WTC11 (cell line): Measurements from ENCODE around the gene CDK6. TPM values are rescaled to one million over a fixed set of nuclear protein-coding genes. Genes with fewer than 3 reads are reported as not detected.

Source experiments
- ATAC-seq: fragments of 200-7000 bp; cut with Tn5 transposase; 2 replicates; pipeline ENCODE4 v1.10.0; 2021; ENCODE audit warnings: mild to moderate bottlenecking, moderate library complexity
- CTCF ChIA-PET: fragments of 300-600 bp; sonication (Branson Sonifier 250); formaldehyde crosslinking; loops from one replicate; lab custom pipeline; 2021; ENCODE audit warnings: antibody characterized with exemption; lab: Charles Lee
- POLR2A ChIA-PET: fragments of 350-600 bp; sonication (Branson Sonifier 250); formaldehyde crosslinking; loops from one replicate; lab custom pipeline; 2021; ENCODE audit warnings: antibody characterized with exemption; lab: Charles Lee
- DNase-seq: peaks from one replicate; pipeline ENCODE4 v3.0.0; 2021; ENCODE audit warnings: low spot score
- H3K27ac Mint-ChIP-seq: 2 replicates; pipeline ENCODE4 v1.8.0; 2021; ENCODE audit warnings: mixed read lengths
- H3K27me3 Mint-ChIP-seq: 2 replicates; pipeline ENCODE4 v1.8.0; 2021; ENCODE audit warnings: low read depth, mild to moderate bottlenecking, moderate library complexity, mixed read lengths
- H3K36me3 Mint-ChIP-seq: 2 replicates; pipeline ENCODE4 v1.8.0; 2021; ENCODE audit warnings: mixed read lengths
- H3K4me1 Mint-ChIP-seq: 2 replicates; pipeline ENCODE4 v1.8.0; 2022; ENCODE audit warnings: mixed read lengths
- H3K4me3 Mint-ChIP-seq: 2 replicates; pipeline ENCODE4 v1.8.0; 2021; ENCODE audit warnings: mild to moderate bottlenecking, moderate library complexity, mixed read lengths
- H3K9me3 Mint-ChIP-seq: 2 replicates; pipeline ENCODE4 v1.8.0; 2021; ENCODE audit warnings: mixed read lengths
- ATF1 ChIP-seq: sonication (generic); formaldehyde crosslinking; IDR thresholded peaks from 2 replicates; pipeline ENCODE4 v1.8.1; 2023; ENCODE audit warnings: mild to moderate bottlenecking, moderate library complexity, missing genetic modification reagents
- CREM ChIP-seq: sonication (generic); formaldehyde crosslinking; IDR thresholded peaks from 2 replicates; pipeline ENCODE4 v1.8.1; 2022; ENCODE audit warnings: mild to moderate bottlenecking, missing genetic modification reagents, moderate library complexity
- ELF4 ChIP-seq: sonication (generic); formaldehyde crosslinking; IDR thresholded peaks from 2 replicates; pipeline ENCODE4 v1.8.1; 2022; ENCODE audit warnings: low read depth, mild to moderate bottlenecking, moderate library complexity, missing genetic modification reagents
- FOXJ3 ChIP-seq: sonication (generic); formaldehyde crosslinking; IDR thresholded peaks from 2 replicates; pipeline ENCODE4 v1.9.0; 2021; ENCODE audit warnings: missing genetic modification reagents, mild to moderate bottlenecking, borderline replicate concordance
- FOXK1 ChIP-seq: sonication (generic); formaldehyde crosslinking; IDR thresholded peaks from 2 replicates; pipeline ENCODE4 v1.8.0; 2022; ENCODE audit warnings: mild to moderate bottlenecking, moderate library complexity, missing genetic modification reagents
- IRF2 ChIP-seq: sonication (generic); formaldehyde crosslinking; IDR thresholded peaks from 2 replicates; pipeline ENCODE4 v1.8.0; 2022; ENCODE audit warnings: low read depth, missing genetic modification reagents, borderline replicate concordance
- JAZF1 ChIP-seq: fragments of 250-450 bp; sonication (Bioruptor Pico); IDR thresholded peaks from 2 replicates; pipeline ENCODE4 v1.9.0; 2021; ENCODE audit warnings: moderate library complexity, mild to moderate bottlenecking, inconsistent platforms
- JUN ChIP-seq: sonication (generic); formaldehyde crosslinking; IDR thresholded peaks from 2 replicates; pipeline ENCODE4 v1.8.0; 2023; ENCODE audit warnings: mild to moderate bottlenecking, missing genetic modification reagents
- SMAD4 ChIP-seq: sonication (generic); formaldehyde crosslinking; IDR thresholded peaks from 2 replicates; pipeline ENCODE4 v1.8.0; 2022; ENCODE audit warnings: mild to moderate bottlenecking, missing genetic modification reagents
- SP1 ChIP-seq: sonication (generic); formaldehyde crosslinking; conservative IDR thresholded peaks from 2 replicates; pipeline ENCODE4 v1.8.1; 2022; ENCODE audit warnings: missing genetic modification reagents
- ZNF121 ChIP-seq: sonication (generic); formaldehyde crosslinking; IDR thresholded peaks from 2 replicates; pipeline ENCODE4 v1.8.0; 2023; ENCODE audit warnings: missing genetic modification reagents
- ZNF219 ChIP-seq: sonication (generic); formaldehyde crosslinking; IDR thresholded peaks from 2 replicates; pipeline ENCODE4 v1.8.0; 2023; ENCODE audit warnings: missing genetic modification reagents, mild to moderate bottlenecking, borderline replicate concordance
- total RNA-seq: library from RNA; stranded (reverse); gene quantifications from 3 replicates; pipeline ENCODE4 v1.2.3, GENCODE V29; 2021
- TF ChIP-seq, protein P1 (sequence below): sonication (generic); formaldehyde crosslinking; IDR thresholded peaks from 2 replicates; pipeline ENCODE4 v1.8.1; 2022; ENCODE audit warnings: mild to moderate bottlenecking, moderate library complexity, missing genetic modification reagents
- TF ChIP-seq, protein P2 (sequence below): sonication (generic); formaldehyde crosslinking; IDR thresholded peaks from 2 replicates; pipeline ENCODE4 v1.8.0; 2023; ENCODE audit warnings: mild to moderate bottlenecking, missing genetic modification reagents
- TF ChIP-seq, protein P3 (sequence below): fragments of 250-450 bp; sonication (Bioruptor Pico); IDR thresholded peaks from 2 replicates; pipeline ENCODE4 v1.8.0; 2021; ENCODE audit warnings: mild to moderate bottlenecking
- TF ChIP-seq, protein P4 (sequence below): fragments of 250-450 bp; sonication (Bioruptor Pico); IDR thresholded peaks from 2 replicates; pipeline ENCODE4 v2.1.2; 2022; ENCODE audit warnings: mild to moderate bottlenecking, moderate library complexity
- TF ChIP-seq, protein P5 (sequence below): sonication (generic); formaldehyde crosslinking; conservative IDR thresholded peaks from 2 replicates; pipeline ENCODE4 v1.8.1; 2022; ENCODE audit warnings: mild to moderate bottlenecking, missing genetic modification reagents
- TF ChIP-seq, protein P6 (sequence below): sonication (generic); formaldehyde crosslinking; IDR thresholded peaks from 2 replicates; pipeline ENCODE4 v1.8.1; 2023; ENCODE audit warnings: mild to moderate bottlenecking, missing genetic modification reagents, moderate library complexity
- TF ChIP-seq, protein P7 (sequence below): sonication (generic); formaldehyde crosslinking; conservative IDR thresholded peaks from 2 replicates; pipeline ENCODE4 v1.8.1; 2023; ENCODE audit warnings: mild to moderate bottlenecking, low read depth, missing genetic modification reagents, moderate library complexity

Gene CDK6
- total RNA-seq, 1 experiment from 2014 or later = 47.2 TPM

DNA sequence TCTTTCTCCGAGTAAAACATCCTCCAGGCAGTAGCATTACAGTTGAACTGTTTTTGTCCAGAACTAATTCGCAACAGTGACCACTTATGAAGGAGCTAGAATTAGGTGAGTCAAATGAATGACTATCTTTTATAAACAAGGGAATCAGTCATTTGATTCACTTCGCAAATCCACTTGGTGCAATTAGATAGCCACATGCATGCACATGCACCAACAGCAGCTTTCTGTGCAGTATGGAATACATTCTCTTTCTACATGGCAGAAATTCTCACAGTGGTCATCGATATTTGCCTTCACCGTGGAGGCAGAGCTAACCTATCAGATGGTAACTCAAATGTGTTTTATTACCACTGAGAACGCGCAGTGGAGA, 118.8 kb downstream of the CDK6 start:
- ATAC-seq (no peak), DNase-seq (no peak)
- H3K36me3 Mint-ChIP-seq = no peaks in the 10 kb centered on the region
- POLR2A ChIA-PET = no interaction called here
- H3K9me3 Mint-ChIP-seq = no peaks in the 10 kb centered on the region
- CTCF ChIA-PET = no interaction called here
- TF ChIP-seq, protein P1, sequence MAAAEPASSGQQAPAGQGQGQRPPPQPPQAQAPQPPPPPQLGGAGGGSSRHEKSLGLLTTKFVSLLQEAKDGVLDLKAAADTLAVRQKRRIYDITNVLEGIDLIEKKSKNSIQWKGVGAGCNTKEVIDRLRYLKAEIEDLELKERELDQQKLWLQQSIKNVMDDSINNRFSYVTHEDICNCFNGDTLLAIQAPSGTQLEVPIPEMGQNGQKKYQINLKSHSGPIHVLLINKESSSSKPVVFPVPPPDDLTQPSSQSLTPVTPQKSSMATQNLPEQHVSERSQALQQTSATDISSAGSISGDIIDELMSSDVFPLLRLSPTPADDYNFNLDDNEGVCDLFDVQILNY = no peak
- TF ChIP-seq, protein P2, sequence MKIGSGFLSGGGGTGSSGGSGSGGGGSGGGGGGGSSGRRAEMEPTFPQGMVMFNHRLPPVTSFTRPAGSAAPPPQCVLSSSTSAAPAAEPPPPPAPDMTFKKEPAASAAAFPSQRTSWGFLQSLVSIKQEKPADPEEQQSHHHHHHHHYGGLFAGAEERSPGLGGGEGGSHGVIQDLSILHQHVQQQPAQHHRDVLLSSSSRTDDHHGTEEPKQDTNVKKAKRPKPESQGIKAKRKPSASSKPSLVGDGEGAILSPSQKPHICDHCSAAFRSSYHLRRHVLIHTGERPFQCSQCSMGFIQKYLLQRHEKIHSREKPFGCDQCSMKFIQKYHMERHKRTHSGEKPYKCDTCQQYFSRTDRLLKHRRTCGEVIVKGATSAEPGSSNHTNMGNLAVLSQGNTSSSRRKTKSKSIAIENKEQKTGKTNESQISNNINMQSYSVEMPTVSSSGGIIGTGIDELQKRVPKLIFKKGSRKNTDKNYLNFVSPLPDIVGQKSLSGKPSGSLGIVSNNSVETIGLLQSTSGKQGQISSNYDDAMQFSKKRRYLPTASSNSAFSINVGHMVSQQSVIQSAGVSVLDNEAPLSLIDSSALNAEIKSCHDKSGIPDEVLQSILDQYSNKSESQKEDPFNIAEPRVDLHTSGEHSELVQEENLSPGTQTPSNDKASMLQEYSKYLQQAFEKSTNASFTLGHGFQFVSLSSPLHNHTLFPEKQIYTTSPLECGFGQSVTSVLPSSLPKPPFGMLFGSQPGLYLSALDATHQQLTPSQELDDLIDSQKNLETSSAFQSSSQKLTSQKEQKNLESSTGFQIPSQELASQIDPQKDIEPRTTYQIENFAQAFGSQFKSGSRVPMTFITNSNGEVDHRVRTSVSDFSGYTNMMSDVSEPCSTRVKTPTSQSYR (CRISPR knock-in tag) = no peak
- TF ChIP-seq IRF2 = no peak
- TF ChIP-seq, protein P3, sequence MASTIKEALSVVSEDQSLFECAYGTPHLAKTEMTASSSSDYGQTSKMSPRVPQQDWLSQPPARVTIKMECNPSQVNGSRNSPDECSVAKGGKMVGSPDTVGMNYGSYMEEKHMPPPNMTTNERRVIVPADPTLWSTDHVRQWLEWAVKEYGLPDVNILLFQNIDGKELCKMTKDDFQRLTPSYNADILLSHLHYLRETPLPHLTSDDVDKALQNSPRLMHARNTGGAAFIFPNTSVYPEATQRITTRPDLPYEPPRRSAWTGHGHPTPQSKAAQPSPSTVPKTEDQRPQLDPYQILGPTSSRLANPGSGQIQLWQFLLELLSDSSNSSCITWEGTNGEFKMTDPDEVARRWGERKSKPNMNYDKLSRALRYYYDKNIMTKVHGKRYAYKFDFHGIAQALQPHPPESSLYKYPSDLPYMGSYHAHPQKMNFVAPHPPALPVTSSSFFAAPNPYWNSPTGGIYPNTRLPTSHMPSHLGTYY (CRISPR knock-in tag) = no peak
- no peak for TF ChIP-seq FOXJ3
- no peak for TF ChIP-seq ZNF121 (CRISPR knock-in tag)
- no peak for TF ChIP-seq CREM
- no peak for TF ChIP-seq ELF4 (CRISPR knock-in tag)
- TF ChIP-seq ZNF219 (CRISPR knock-in tag) = no peak
- TF ChIP-seq, protein P4, sequence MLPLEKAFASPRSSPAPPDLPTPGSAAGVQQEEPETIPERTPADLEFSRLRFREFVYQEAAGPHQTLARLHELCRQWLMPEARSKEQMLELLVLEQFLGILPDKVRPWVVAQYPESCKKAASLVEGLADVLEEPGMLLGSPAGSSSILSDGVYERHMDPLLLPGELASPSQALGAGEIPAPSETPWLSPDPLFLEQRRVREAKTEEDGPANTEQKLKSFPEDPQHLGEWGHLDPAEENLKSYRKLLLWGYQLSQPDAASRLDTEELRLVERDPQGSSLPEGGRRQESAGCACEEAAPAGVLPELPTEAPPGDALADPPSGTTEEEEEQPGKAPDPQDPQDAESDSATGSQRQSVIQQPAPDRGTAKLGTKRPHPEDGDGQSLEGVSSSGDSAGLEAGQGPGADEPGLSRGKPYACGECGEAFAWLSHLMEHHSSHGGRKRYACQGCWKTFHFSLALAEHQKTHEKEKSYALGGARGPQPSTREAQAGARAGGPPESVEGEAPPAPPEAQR (CRISPR knock-in tag) = no peak
- TF ChIP-seq JAZF1 = no peak
- no peak for TF ChIP-seq SMAD4
- TF ChIP-seq, protein P5, sequence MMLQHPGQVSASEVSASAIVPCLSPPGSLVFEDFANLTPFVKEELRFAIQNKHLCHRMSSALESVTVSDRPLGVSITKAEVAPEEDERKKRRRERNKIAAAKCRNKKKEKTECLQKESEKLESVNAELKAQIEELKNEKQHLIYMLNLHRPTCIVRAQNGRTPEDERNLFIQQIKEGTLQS (CRISPR knock-in tag) = no peak
- TF ChIP-seq JUN (CRISPR knock-in tag) = no peak
- no peak for TF ChIP-seq FOXK1 (CRISPR knock-in tag)
- no peak for TF ChIP-seq SP1
- TF ChIP-seq, protein P6, sequence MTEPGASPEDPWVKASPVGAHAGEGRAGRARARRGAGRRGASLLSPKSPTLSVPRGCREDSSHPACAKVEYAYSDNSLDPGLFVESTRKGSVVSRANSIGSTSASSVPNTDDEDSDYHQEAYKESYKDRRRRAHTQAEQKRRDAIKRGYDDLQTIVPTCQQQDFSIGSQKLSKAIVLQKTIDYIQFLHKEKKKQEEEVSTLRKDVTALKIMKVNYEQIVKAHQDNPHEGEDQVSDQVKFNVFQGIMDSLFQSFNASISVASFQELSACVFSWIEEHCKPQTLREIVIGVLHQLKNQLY (CRISPR knock-in tag) = no peak
- TF ChIP-seq, protein P7, sequence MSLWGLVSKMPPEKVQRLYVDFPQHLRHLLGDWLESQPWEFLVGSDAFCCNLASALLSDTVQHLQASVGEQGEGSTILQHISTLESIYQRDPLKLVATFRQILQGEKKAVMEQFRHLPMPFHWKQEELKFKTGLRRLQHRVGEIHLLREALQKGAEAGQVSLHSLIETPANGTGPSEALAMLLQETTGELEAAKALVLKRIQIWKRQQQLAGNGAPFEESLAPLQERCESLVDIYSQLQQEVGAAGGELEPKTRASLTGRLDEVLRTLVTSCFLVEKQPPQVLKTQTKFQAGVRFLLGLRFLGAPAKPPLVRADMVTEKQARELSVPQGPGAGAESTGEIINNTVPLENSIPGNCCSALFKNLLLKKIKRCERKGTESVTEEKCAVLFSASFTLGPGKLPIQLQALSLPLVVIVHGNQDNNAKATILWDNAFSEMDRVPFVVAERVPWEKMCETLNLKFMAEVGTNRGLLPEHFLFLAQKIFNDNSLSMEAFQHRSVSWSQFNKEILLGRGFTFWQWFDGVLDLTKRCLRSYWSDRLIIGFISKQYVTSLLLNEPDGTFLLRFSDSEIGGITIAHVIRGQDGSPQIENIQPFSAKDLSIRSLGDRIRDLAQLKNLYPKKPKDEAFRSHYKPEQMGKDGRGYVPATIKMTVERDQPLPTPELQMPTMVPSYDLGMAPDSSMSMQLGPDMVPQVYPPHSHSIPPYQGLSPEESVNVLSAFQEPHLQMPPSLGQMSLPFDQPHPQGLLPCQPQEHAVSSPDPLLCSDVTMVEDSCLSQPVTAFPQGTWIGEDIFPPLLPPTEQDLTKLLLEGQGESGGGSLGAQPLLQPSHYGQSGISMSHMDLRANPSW (CRISPR knock-in tag) = no peak
- TF ChIP-seq ATF1 (CRISPR knock-in tag) = no peak
- H3K27me3 Mint-ChIP-seq = no peaks in the 10 kb centered on the region
- no peak overlapping the region for H3K4me3 Mint-ChIP-seq
- H3K4me1 Mint-ChIP-seq = peaks cover 11% of the 10 kb centered on the region
- H3K27ac Mint-ChIP-seq = no peak overlapping the region
